CD4-positive, alpha-beta T cell treated with Interferon alpha-2 for 1 hour (primary cell): ENCODE data around the gene SLC8A2.
A peak's percentile ranks its signal among the peaks of the same experiment; 100 is the strongest.
"Not testable (repeated sequence)": the region's sequence is repeated elsewhere in the genome, so short reads cannot be mapped to it uniquely, and the experiment has no call there.

Source experiments
- DNase-seq, 2 donors: peaks; one replicate each; pipeline ENCODE4 v3.0.0-alpha.2; 2020 to 2022

SLC8A2 gene

GRCh38 chr19:47428177-47428894 is 43.4 kb downstream of the SLC8A2 start:
- peak; percentile 90 to 91 for DNase-seq

GRCh38 chr19:47427241-47428176 is 44.2 kb downstream of the SLC8A2 start:
- peak; percentile 63 to 75 for DNase-seq

- no peak for DNase-seq
Measured at GRCh38 chr19:47423203-47423882, 48.4 kb downstream of the SLC8A2 start.

GRCh38 chr19:47422417-47423163 is 49.1 kb downstream of the SLC8A2 start:
- DNase-seq, result no peak

GRCh38 chr19:47421844-47422395 is 49.8 kb downstream of the SLC8A2 start:
- DNase-seq, result no peak

GRCh38 chr19:47421244-47421786 is 50.4 kb downstream of the SLC8A2 start:
- no peak for DNase-seq

GRCh38 chr19:47419789-47420188 is 51.9 kb downstream of the SLC8A2 start:
- DNase-seq, result no peak

GRCh38 chr19:47419030-47419783 is 52.5 kb downstream of the SLC8A2 start, which contains the start of gene MEIS3:
TSS of gene MEIS3 (minus strand) at chr19:47419527. CDS start at chr19:47419081, 446 bp downstream.
- DNase-seq, result no peak

GRCh38 chr19:47418692-47419029 is 53.0 kb downstream of the SLC8A2 start:
- DNase-seq, result no peak

- DNase-seq, result no peak
Measured at GRCh38 chr19:47417746-47418691, 53.7 kb downstream of the SLC8A2 start.

GRCh38 chr19:47417107-47417745 is 54.5 kb downstream of the SLC8A2 start:
- DNase-seq, result no peak

GRCh38 chr19:47416643-47416985 is 55.1 kb downstream of the SLC8A2 start:
- no peak for DNase-seq

GRCh38 chr19:47415953-47416642 is 55.6 kb downstream of the SLC8A2 start:
- no peak for DNase-seq

- DNase-seq, result no peak
Measured at GRCh38 chr19:47414469-47414868, 57.2 kb downstream of the SLC8A2 start.

GRCh38 chr19:47413941-47414340 is 57.8 kb downstream of the SLC8A2 start:
- no peak for DNase-seq

GRCh38 chr19:47411696-47412095 is 60.0 kb downstream of the SLC8A2 start:
- not testable (repeated sequence) for DNase-seq

GRCh38 chr19:47411101-47411500 is 60.6 kb downstream of the SLC8A2 start:
- no peak for DNase-seq

GRCh38 chr19:47408156-47408938 is 63.3 kb downstream of the SLC8A2 start:
- no peak for DNase-seq
